GM18498 (cell line): ENCODE measurements around the gene SOX8.
"Not testable (repeated sequence)": the region's sequence is repeated elsewhere in the genome, so short reads cannot be mapped to it uniquely, and the experiment has no call there.

ENCODE experiments used
- ATAC-seq: cut with Tn5 transposase; IDR thresholded peaks from one replicate; pipeline ENCODE4 v1.9.1; 2021; ENCODE audit warnings: mild to moderate bottlenecking, moderate library complexity; ENCODE audit not compliant: unreplicated experiment

SOX8 gene

DNA sequence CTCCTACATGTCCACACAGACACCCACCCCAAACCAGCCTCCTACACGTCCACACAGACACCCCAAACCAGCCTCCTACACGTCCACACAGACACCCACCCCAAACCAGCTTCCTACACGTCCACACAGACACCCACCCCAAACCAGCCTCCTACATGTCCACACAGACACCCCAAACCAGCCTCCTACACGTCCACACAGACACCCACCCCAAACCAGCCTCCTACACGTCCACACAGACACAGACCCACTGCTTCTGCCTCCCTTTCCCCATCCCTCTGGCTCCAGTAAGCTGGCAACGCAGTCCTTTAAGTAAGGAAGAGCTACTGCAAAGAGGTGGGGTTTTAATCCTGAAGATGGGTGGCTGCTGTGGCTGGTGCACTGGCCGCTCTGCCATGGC is 27.8 kb upstream of the SOX8 start:
- not testable (repeated sequence) for ATAC-seq

GRCh38 chr16:955766-956165 is 25.8 kb upstream of the SOX8 start:
- not testable (repeated sequence) for ATAC-seq

DNA sequence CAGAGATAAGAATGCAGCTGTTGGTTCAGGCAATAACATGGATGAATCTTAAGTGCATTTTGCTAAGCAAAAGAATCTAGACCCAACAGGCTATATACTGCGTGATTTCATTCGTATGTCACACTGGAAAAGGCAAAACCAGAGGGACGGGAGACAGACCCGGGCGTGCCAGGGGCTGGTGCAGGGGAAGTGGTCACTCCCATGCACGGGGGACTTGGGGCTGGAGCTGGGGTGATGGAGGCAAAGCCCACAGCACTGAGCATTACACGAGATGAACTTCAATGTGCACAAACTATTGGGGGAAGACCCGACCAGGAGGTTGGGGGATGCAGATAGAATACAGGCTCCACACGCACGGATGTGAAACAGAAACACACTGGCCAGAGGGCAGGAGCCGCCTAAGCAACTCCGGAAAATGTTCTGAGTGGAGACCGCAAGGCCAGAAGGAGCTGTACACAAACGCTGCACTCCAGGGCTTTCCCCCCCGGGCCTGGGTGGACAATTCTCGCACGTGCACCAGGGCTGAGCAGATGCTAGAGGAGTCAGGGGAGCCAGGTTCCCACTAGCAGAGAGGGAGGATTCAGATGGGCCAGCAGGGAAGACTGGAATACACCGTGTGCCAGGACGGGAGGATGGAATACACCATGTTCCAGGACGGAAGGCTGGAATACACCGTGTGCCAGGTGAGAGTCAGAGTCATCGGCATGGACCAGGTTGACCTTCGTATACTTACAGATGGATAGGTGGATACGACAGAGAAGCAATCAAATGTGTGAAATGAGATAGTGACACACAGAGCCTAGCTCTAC is 22.1 kb upstream of the SOX8 start:
- no peak for ATAC-seq

GRCh38 chr16:962366-962765 is 19.2 kb upstream of the SOX8 start:
- no peak for ATAC-seq

GRCh38 chr16:962901-963814 is 18.4 kb upstream of the SOX8 start:
- no peak for ATAC-seq

DNA sequence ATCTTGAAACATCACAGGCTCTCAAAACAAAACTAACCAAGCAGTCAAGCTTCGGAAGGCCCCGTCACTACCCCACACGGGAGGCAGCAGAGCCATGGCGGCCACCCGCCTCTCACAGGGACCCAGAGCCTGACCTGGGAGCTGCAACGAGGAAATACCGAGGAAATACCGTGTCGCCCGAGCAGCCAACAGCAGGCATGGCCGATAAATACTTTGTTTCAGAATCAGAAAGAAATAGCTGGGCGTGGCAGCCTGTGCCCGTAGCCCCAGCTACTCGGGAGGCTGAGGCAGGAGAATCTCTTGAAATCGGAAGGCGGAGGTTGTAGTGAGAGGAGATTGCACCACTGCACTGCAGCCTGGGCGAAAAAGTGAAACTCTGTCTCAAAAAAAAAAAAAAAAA is 17.7 kb upstream of the SOX8 start:
- ATAC-seq = no peak

DNA sequence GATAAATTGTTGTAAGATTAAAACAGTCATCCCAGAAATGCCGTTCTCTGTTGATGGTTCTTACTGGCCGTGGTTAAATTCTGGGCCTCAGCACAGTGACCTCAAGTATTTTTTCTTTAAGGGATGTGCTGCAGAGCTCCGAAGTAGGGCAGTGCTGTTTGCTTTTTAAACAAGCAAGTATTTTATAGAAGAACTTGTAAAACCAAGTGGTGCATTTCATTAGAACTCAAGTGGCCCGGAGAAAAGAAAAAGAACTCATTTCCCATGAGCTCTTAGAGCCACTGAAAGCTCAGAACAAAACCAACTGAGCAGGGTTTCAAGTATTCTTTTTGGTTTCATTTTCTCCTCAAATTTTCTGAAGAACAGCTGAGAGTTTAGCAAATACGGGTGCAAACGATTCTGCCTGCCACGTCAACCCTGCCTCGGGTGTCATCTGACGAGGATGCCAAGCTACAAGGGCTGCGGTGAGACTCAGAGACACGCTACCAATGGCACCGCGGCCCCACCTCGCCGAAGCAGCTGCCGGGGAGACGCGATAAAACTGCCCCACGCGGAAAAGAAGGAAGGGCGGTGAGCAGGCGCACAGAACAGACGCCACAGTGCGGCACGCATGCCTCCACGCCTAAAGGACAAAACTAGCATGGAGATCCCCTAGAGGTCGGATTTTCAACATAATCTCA is 17.1 kb upstream of the SOX8 start:
- ATAC-seq = no peak

DNA sequence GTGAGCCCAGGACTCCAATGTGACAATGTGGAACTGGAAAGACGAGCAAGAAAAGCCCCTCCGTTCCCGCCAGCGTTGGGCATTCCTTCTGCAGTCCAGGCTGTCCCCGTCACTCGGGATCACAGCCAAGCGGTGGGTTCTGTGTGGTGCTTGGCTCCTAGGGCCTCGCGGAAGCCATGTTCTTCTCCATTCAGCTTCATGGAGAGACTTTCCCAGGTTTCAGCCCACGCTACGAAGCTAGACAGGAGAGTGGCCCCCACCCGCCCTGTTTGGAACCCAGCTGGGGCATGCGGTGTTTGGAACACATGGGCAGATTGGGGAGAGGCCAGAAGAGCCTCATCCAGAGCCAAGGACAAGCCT is 16.6 kb upstream of the SOX8 start:
- no peak for ATAC-seq

- no peak for ATAC-seq
Measured at GRCh38 chr16:965487-965886, 16.1 kb upstream of the SOX8 start.

- ATAC-seq = no peak
Measured at GRCh38 chr16:966035-966434, 15.5 kb upstream of the SOX8 start.

DNA sequence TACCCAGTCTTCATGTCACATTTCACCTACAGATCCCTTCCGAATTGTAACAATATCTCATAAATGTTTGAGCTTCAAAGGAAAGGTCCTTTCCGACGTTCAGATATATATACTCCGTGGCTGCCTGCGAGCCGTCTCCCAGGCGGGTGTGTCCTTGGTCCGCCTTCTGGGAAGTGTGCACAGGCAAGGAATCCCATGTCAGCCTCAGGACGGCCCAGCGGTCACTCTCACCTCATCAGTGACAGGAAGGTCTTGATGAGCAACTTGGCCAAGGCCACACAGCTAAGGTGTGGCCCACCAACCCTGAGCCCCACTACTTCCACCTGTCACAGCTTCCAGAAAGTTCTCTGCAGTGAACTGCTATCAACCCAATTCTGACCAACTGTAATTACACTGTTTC is 15.1 kb upstream of the SOX8 start:
- ATAC-seq = no peak

GRCh38 chr16:967077-967541 is 14.5 kb upstream of the SOX8 start:
- no peak for ATAC-seq

GRCh38 chr16:967546-968295 is 13.8 kb upstream of the SOX8 start:
- ATAC-seq = no peak

DNA sequence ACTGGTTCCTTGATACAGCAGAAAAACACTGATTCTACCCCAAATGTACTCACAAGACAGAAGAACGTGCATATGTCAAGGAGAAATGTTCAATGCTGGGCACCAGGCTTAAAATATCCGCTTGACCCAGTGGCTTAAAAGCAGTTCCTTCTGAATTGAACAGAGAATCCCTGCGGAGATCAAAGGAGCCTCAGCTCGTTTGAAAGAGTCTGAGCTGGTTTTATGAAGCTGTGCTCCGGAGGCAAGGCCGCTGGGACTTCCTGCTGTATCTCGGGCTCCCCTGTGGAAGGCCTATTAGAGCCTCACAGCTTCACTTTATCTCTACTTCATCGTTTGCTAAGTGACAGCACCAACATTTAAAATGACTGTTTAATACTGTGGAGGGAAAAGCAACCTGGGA is 12.9 kb upstream of the SOX8 start:
- ATAC-seq = no peak

GRCh38 chr16:969508-970385 is 11.8 kb upstream of the SOX8 start:
- no peak for ATAC-seq

- peak; percentile 37 for ATAC-seq
Measured at GRCh38 chr16:970386-970765, 11.2 kb upstream of the SOX8 start.

DNA sequence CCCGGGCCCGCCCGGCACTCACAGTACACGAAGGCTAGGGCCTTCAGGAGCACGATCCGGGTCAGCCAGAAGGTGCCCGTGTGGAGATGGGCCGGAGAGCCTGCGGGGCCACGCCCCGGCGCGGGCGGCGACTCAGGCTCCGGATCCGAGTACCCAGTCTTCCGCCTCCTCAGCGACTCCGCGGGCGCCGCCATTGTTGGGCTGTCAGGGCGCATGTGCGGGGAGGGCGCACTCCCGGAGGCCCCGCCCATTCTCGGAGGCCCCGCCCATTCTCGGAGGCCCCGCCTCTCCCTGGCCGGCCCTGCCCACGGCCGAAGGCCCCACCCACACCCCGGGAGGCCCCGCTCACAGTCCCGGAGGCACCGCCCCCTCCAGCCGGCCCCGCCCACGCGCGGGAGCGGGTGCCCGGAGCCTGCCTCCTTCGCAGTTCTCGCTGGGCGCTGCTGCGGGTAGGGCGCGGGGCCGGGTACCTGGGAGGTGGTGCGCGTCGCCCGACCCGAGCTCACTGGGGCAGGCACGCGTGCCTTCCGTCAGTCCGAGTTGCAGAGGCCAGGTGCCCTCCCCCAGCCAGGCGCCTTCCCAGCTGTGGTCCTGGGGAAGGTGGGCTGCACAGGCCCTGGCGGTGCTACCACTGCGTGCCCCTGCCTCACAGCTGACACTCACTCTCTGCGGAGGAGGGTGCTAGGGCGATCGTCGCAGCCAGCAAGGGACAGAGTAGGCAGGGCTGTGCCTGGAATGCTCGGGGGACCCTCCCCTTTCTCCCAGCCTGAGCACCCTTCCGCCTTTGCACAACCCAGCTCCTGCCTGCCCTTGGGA is 10.6 kb upstream of the SOX8 start, which contains the start of gene LMF1:
LMF1 (minus strand) TSS at position 219 of the 816 bp plus-strand sequence; CDS start at position 215, 4 bp downstream.
- ATAC-seq = peak; percentile 81

- no peak for ATAC-seq
Measured at GRCh38 chr16:971582-971905, 10.0 kb upstream of the SOX8 start.

DNA sequence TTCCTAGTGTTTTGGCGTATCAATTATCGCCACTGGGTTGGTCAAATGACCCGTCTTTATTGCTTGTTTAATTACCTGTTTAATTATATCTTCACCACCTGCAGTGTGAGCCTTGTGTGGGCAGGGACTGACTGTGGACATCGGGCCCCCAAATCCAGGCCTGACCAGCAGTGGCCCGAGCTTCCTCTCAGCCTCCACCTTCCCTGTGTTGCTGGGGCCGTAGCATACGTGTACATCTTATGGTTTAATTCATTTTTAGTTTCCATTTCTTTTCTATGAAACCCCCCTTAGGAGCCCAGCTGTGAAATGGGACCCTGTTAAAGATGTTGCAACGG is 9.6 kb upstream of the SOX8 start:
- no peak for ATAC-seq
